GM21423 (cell line): ENCODE results near the gene EPX.
"Not testable (repeated sequence)": the region's sequence is repeated elsewhere in the genome, so short reads cannot be mapped to it uniquely, and the experiment has no call there.

Experiments used
- ATAC-seq: cut with Tn5 transposase; IDR thresholded peaks from one replicate; pipeline ENCODE4 v1.9.1; 2021; ENCODE audit warnings: mild to moderate bottlenecking, moderate library complexity; ENCODE audit not compliant: unreplicated experiment

The EPX gene, protein sequence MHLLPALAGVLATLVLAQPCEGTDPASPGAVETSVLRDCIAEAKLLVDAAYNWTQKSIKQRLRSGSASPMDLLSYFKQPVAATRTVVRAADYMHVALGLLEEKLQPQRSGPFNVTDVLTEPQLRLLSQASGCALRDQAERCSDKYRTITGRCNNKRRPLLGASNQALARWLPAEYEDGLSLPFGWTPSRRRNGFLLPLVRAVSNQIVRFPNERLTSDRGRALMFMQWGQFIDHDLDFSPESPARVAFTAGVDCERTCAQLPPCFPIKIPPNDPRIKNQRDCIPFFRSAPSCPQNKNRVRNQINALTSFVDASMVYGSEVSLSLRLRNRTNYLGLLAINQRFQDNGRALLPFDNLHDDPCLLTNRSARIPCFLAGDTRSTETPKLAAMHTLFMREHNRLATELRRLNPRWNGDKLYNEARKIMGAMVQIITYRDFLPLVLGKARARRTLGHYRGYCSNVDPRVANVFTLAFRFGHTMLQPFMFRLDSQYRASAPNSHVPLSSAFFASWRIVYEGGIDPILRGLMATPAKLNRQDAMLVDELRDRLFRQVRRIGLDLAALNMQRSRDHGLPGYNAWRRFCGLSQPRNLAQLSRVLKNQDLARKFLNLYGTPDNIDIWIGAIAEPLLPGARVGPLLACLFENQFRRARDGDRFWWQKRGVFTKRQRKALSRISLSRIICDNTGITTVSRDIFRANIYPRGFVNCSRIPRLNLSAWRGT

GRCh38 chr17:58192612-58193011 is at the start of gene EPX:
Gene EPX, plus strand, starts transcription at chr17:58192726. Its CDS starts 121 bp downstream, at chr17:58192847.
- no peak for ATAC-seq

GRCh38 chr17:58143335-58143734 is 49.2 kb upstream of the EPX start:
- ATAC-seq, result not testable (repeated sequence)

DNA sequence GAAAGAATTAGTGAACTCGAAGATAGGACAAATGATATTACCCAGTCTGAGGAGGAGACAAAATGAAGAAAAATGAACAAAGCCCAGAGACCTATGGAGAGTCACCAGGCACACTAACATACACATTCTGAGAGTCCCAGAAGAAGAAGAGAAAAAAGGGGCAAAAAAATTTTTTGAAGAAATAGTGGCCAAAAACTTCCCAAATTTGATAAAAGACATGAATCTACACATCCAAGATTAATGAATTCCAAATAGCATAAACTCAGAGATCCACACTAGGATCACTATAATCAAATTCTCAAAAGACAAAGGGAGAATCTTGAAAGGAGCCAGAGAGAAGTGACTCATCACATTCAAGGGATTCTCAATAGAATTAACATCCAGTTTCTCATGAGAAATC is 47.7 kb upstream of the EPX start:
- ATAC-seq, result no peak

DNA sequence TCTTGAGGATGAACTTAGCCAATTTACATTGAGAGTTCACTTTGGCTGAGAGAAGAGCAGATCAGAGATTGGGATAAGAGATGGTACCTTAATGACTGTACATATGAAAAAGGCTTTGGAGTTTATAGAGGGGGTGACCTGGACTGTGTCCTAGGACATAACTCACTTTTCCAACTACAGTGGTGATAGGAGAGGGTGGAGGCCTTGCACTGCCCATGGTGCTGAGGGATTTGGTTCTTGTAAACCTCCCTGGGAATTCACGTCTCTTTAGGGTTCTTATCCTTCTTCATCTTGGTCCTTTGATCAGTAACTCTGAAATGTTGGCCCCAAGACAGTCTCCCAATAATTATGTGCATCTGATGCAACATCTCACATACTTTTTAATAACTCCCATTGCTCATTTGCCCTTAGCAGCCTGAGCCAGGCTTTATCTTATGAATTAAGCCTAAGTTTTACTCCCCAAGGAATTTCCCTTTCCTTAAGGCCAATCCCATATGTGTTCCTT is 44.5 kb upstream of the EPX start, which contains the start of gene OR4D1:
Gene OR4D1, plus strand, starts transcription at position 455 of the 505 bp plus-strand sequence. CDS start 6,770 bp downstream, outside the sequence.
- ATAC-seq, result no peak

GRCh38 chr17:58148609-58149008 is 43.9 kb upstream of the EPX start:
- no peak for ATAC-seq

GRCh38 chr17:58150394-58150793 is 42.1 kb upstream of the EPX start:
- ATAC-seq, result no peak

GRCh38 chr17:58153046-58153445 is 39.5 kb upstream of the EPX start:
- ATAC-seq, result no peak

GRCh38 chr17:58153671-58154070 is 38.9 kb upstream of the EPX start:
- ATAC-seq, result no peak

DNA sequence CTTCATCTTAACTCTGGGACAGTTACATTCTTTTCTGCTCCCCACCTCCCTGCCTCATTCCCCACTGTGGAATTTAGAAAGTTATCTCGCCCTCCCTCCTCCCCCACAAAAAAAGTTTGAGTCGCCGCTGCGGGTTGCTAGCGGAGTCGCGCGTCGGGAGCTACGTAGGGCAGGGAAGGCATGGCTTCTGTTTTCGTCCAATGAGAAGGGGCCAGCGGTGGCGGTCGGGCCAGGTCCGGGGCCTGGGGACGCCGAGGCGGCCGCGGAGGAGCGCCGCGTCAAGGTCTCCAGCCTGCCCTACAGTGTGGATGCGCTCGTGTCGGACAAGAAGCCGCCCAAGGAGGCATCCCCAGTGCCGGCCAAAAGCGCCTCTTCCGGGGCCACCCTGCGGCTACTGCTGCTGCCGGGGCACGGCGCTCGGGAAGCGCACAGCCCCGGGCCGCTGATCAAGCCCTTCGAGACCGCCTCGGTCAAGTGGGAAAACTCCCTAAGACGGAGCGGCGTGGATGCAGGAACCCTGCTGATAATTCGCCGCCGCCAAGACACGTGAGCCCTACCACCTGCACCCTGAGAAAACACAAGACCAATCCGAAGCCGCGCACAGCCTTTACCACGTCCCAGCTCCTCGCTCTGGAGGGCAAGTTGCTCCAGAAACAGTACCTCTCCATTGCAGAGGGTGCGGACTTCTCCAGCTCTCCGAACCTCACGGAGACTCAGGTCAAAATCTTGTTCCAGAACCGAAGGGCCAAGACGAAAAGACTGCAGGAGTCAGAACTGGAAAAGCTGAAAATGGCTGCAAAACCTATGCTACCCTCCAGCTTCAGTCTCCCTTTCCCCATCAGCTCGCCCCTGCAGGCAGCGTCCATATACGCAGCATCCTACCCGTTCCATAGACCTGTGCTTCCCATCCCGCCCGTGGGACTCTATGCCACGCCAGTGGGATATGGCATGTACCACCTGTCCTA is 35.4 kb upstream of the EPX start:
- no peak for ATAC-seq

- no peak for ATAC-seq
These were observed 34.3 kb upstream of the EPX start for GRCh38 chr17:58158181-58158580.

GRCh38 chr17:58161566-58161965 is 31.0 kb upstream of the EPX start:
- no peak for ATAC-seq

DNA sequence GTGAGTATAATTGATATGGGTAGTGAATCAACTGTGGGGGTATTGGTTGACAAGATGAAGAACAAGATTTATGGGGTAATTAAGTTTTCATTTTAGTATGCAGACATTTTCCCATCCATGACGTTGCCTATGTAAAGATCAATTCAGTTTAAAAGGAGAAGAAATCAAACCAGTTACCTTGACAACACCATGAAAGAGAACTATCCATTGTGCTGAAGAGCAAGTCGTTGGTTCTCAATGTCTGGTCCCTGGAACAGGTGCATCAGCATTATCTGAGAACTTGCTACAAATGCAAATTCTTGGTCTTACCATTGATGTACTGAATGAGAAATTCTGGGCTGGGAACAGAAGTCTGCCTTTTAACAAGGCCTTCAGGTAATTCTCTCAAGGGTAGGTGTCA is 26.5 kb upstream of the EPX start:
- ATAC-seq, result no peak

GRCh38 chr17:58166682-58167081 is 25.8 kb upstream of the EPX start, which contains the start of gene OR4D2:
Gene OR4D2, plus strand, starts transcription at chr17:58166982. Its CDS starts 2,674 bp downstream, at chr17:58169656.
- ATAC-seq, result no peak

DNA sequence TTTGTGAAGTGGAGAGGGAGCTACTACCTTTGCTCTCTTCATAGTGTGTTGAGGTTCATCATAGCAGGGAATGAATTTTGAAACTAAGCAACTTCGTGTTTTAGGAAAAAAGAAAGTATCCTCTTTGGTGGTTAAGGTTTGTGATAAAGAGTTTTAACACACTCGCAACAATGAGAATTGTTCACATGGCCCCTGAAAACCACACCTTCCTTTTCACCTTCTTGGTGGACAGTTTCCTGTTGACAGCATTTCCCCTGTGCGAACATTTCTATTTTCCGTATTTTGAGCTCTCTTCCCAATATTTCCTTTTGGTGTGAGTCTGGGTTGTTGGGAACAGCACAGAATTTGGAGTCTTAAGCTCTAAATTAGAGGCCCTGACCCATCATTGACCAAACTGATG is 21.9 kb upstream of the EPX start:
- no peak for ATAC-seq

- no peak for ATAC-seq
These were observed 20.0 kb upstream of the EPX start for GRCh38 chr17:58172369-58173071.

DNA sequence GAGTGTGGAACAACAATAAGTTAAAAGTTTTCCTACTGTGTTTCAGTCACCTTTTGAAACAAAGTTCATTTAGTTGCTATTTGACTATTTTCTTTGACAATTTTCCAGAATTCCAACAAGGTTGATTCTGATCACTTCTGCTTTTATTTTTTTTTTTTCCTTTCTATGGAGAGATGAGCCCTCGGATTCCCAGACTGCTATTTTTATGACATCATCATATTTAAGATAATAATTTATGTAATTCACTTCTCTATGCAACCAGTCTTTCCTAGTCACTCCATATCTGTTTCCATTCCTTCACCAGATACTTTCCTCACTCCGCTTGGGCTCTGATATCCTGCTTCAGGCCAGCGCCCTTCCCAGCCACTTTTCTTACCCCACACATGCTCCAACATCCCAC is 17.7 kb upstream of the EPX start:
- no peak for ATAC-seq

GRCh38 chr17:58176200-58176599 is 16.3 kb upstream of the EPX start:
- ATAC-seq, result no peak

- ATAC-seq, result no peak
These were observed 10.7 kb upstream of the EPX start for GRCh38 chr17:58181796-58182195.

DNA sequence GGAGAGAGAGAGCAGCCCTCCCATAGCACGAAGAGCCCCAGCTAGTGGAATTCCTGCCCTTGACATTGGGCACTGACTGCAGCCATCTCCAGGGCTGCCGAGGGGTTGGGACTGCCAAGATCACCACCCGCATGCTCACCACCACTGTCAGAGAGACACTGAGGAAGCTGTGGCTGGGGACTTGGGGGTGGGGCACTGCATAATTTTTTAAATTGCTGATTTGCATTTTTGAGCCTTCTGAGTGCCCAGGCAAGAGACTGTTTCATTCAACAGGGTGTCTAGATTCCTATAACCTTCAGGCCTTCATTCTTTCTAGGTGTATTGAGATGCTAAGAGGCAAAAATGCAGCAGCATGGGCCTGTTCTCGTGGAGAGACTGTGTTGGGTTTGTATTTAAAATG is 9.0 kb upstream of the EPX start:
- ATAC-seq, result no peak
